Kidney (tissue), 14 donors: ENCODE data around the gene SUGP2. TPM values are rescaled to one million over a fixed set of nuclear protein-coding genes. Genes with fewer than 3 reads are reported as not detected.
A peak's percentile ranks its signal among the peaks of the same experiment; 100 is the strongest.
"Not testable (repeated sequence)": the region's sequence is repeated elsewhere in the genome, so short reads cannot be mapped to it uniquely, and the experiment has no call there.

Experiments used
- DNase-seq, 5 donors: peaks; one replicate each; pipeline ENCODE4 v3.0.0-alpha.2; 2013 to 2020
- FAIRE-seq: peaks from 2 replicates; lab custom pipeline; 2012; peaks lifted over from hg19 to GRCh38; lab: Jason Lieb, UNC
- H3K27ac ChIP-seq, 2 donors: one replicate each; pipeline ENCODE4 v1.7.0; 2013; ENCODE audit warnings: low read depth in 2 of 2, low read length in 2 of 2, inconsistent platforms in 1 of 2
- H3K27me3 ChIP-seq: one replicate; pipeline ENCODE4 v1.7.1; 2013; ENCODE audit warnings: low read length, inconsistent platforms; ENCODE audit not compliant: control insufficient read depth, insufficient read depth
- H3K36me3 ChIP-seq, 3 donors: one replicate each; pipeline versions ENCODE4 v1.7.0 to v1.7.1; 2013; ENCODE audit warnings: low read length in 3 of 3, control low read depth in 1 of 3, inconsistent platforms in 1 of 3; ENCODE audit not compliant: insufficient read depth in 3 of 3, control insufficient read depth in 2 of 3
- H3K4me1 ChIP-seq, 3 donors: one replicate each; pipeline versions ENCODE4 v1.7.0 to v1.7.1; 2013; ENCODE audit warnings: low read length in 3 of 3, inconsistent platforms in 1 of 3, low read depth in 1 of 3; ENCODE audit not compliant: control insufficient read depth in 2 of 3, insufficient read depth in 2 of 3
- H3K4me3 ChIP-seq, 3 donors: one replicate each; pipeline versions ENCODE4 v1.7.0 to v1.8.1; 2013; ENCODE audit warnings: low read length in 3 of 3, control low read depth in 1 of 3, inconsistent platforms in 1 of 3
- H3K9ac ChIP-seq, 3 donors: one replicate each; pipeline versions ENCODE4 v1.7.0 to v1.7.1; 2013; ENCODE audit warnings: low read length in 3 of 3, control low read depth in 1 of 3, inconsistent platforms in 1 of 3
- H3K9me3 ChIP-seq, 3 donors: one replicate each; pipeline versions ENCODE4 v1.7.0 to v1.7.1; 2013; ENCODE audit warnings: low read length in 3 of 3, control low read depth in 1 of 3, inconsistent platforms in 1 of 3; ENCODE audit not compliant: control insufficient read depth in 2 of 3, insufficient read depth in 1 of 3
- CTCF ChIP-seq: IDR thresholded peaks from 3 replicates; pipeline ENCODE4 v1.5.1; 2012; ENCODE audit warnings: mild to moderate bottlenecking, moderate library complexity, borderline replicate concordance; ENCODE audit not compliant: insufficient read depth; ENCODE audit errors: extremely low read depth
- intact Hi-C: fragments of 100-400 bp; cut with DNase I; formaldehyde crosslinking; loops from one replicate; pipeline ENCODE4 v1.11.1; 2022
- polyA plus RNA-seq: library from polyadenylated mRNA; stranded (reverse); fragments of 350-450 nt; fragmentation: Illumina TruSeq; extraction: RNeasy Lipid Tissue Mini Kit (QIAGEN cat#74804); gene quantifications from one replicate; pipeline ENCODE4 v1.2.3, GENCODE V29; 2014; ENCODE audit warnings: low read depth, low replicate concordance; ENCODE audit not compliant: insufficient read depth
- total RNA-seq: library from RNA; stranded (reverse); fragmentation: NEBNext Ultra II Directional; extraction: Animal tissue kit (Norgen Biotek cat#: 25700); gene quantifications from one replicate; pipeline ENCODE4 v1.2.1, GENCODE V29; 2021
- donor health status: control.
- donor health status: control.
- donor health status: control.
- donor health status: control.
- donor health status: control.
- donor health status: DM: yes; HTN: yes; CAD: no.
- donor health status: Normal renal cell carcinoma (clear cell type).

The SUGP2 gene
- total and polyA plus RNA-seq, 2 donors from 2014 or later, result 47.5 to 74.1 TPM

GRCh38 chr19:19026299-19026971 is 6.9 kb downstream of the SUGP2 start:
- Histone ChIP-seq H3K27ac (peak overlapping the region; percentile 53 to 74), H3K9ac (peak overlapping the region in 1 of 3 donors; percentile 8), H3K4me1 (peaks cover 0 to 18% (median 0%) of the 10 kb centered on the region in 3 donors), H3K4me3 (no peak overlapping the region), H3K9me3 (no peaks in the 10 kb centered on the region), H3K27me3 (no peaks in the 10 kb centered on the region), H3K36me3 (peaks cover 6 to 34% (median 24%) of the 10 kb centered on the region in 3 donors)
- FAIRE-seq (no peak), DNase-seq (peak in 2 of 5 donors; percentile 2 to 20)
- intact Hi-C loops, result no loop called here
- peak; percentile 37 for TF ChIP-seq CTCF

- DNase-seq, result no peak
- intact Hi-C loops, result no loop called here
- FAIRE-seq, result no peak
- no peak for TF ChIP-seq CTCF
- Histone ChIP-seq H3K27ac (peak overlapping the region; percentile 53 to 74), H3K9ac (peak overlapping the region in 1 of 3 donors; percentile 12), H3K9me3 (no peaks in the 10 kb centered on the region), H3K4me1 (peaks cover 0 to 18% (median 0%) of the 10 kb centered on the region in 3 donors), H3K4me3 (no peak overlapping the region), H3K27me3 (no peaks in the 10 kb centered on the region), H3K36me3 (peaks cover 6 to 34% (median 24%) of the 10 kb centered on the region in 3 donors)
Observed at GRCh38 chr19:19025861-19026260, 7.5 kb downstream of the SUGP2 start.

DNA sequence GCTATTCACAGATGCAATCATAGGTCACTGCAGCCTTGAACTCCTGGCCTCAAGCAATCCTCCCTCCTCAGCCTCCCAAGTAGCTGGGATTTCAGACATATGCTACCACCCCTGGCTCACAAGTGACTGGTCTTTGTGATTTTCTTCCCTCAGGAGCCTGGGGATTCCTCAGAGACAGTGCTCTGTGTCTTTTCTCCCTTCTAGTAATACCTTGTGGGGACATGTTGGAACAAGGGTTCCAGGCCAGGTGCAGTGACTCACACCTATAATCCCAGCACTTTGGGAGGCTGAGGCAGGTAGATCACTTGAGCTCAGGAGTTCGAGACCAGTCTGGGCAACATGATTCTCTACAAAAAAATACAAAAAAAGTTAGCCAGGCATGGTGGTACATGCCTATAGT is 9.9 kb downstream of the SUGP2 start:
- H3K4me1 ChIP-seq, result peaks cover 0 to 18% (median 0%) of the 10 kb centered on the region in 3 donors
- DNase-seq, result not testable (repeated sequence)
- H3K36me3 ChIP-seq, result peaks cover 8 to 41% (median 26%) of the 10 kb centered on the region in 3 donors

GRCh38 chr19:19022380-19022961 is 10.8 kb downstream of the SUGP2 start:
- no peaks in the 10 kb centered on the region for H3K27me3 ChIP-seq
- TF ChIP-seq CTCF, result no peak
- H3K27ac ChIP-seq, result no peak overlapping the region
- FAIRE-seq, result no peak
- intact Hi-C loops, result no loop called here
- DNase-seq, result no peak
- peaks cover 0 to 16% (median 0%) of the 10 kb centered on the region in 3 donors for H3K4me1 ChIP-seq
- peaks cover 8 to 40% (median 26%) of the 10 kb centered on the region in 3 donors for H3K36me3 ChIP-seq
- no peak overlapping the region for H3K4me3 ChIP-seq
- H3K9ac ChIP-seq, result no peak overlapping the region
- no peaks in the 10 kb centered on the region for H3K9me3 ChIP-seq

More for the DNA sequence above, 9.9 kb downstream of the SUGP2 start:
- H3K9ac ChIP-seq, H3K27ac ChIP-seq, FAIRE-seq, intact Hi-C loops, H3K9me3 ChIP-seq, H3K4me3 ChIP-seq, H3K27me3 ChIP-seq: not testable (repeated sequence)
